Measurements from ENCODE around the gene PRM1. TPM values are rescaled to one million over a fixed set of nuclear protein-coding genes. Genes with fewer than 3 reads are reported as not detected.

The PRM1 gene
- total and polyA plus RNA-seq, 11 donors, result not detected

DNA sequence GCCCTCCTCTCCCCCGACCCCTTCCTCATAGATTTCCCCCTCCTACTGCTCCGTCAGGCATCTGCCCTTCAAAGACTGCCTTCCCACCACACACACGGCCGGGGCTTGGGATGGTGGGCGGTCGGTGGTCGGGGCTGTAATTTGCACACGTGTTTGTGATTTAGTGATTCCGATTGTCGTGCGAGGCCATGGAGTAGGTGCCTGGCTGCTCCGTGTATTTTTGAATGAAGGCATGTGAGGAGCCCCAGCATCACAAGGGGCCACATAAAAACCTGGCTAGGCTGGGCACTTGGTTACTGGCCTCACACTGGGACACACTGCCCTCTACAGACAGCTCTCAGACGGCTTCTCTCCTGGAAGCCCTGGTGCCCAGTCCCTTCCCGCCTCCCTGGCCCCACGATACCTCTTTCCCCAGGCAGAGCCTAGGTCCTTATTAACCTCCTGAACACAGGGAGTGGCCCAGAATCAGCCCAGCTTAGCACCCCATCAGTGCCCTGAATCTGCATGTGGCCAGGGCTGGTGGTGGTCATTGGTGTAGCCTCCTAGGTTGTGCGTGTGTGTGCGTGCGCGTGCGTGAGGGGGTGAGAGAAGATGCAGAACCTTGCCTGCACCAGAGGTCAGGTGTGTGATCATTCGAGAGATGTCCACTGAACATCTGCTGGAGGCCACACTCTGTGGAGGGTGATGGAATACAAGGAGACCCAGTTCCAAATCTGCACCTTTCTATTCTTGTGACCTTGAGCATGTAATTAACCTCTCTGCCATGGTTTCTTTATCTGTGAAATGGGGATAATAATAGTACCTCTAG is 23.8 kb downstream of the PRM1 start:
- WGBS, 4 donors, result 25 to 34% (median 26%) methylated on average over 15 to 21 of the region's 21 CpGs
- peaks cover 0 to 58% (median 36%) of the 10 kb centered on the region in 12 donors for H3K4me1 ChIP-seq
- DNase-seq, result peak; percentile 77 to 83 (median 81)
- TF ChIP-seq CTCF (IDR thresholded peaks at IDR 0.05), result peak; percentile 58 to 83 (median 72)
- no peak for TF ChIP-seq POLR2A (IDR thresholded peaks at IDR 0.05)
- ATAC-seq, result peak; percentile 56 to 80 (median 68)
- H3K9me3 ChIP-seq, result no peaks in the 10 kb centered on the region
- intact Hi-C loops (cut with DNase I), result loop anchor here (1.0 to 10.0 kb wide), 18 partner anchors 33 to 513 kb away; partner anchors contain the start of gene NUBP1 (in 1 of the 10)
- peak overlapping the region; percentile 63 to 94 (median 82) for H3K4me3 ChIP-seq
- peaks cover 0 to 26% (median 0%) of the 10 kb centered on the region in 9 donors for H3K36me3 ChIP-seq
- H3K27me3 ChIP-seq, result no peaks in the 10 kb centered on the region
- peak overlapping the region; percentile 90 to 100 (median 98) for H3K27ac ChIP-seq

DNA sequence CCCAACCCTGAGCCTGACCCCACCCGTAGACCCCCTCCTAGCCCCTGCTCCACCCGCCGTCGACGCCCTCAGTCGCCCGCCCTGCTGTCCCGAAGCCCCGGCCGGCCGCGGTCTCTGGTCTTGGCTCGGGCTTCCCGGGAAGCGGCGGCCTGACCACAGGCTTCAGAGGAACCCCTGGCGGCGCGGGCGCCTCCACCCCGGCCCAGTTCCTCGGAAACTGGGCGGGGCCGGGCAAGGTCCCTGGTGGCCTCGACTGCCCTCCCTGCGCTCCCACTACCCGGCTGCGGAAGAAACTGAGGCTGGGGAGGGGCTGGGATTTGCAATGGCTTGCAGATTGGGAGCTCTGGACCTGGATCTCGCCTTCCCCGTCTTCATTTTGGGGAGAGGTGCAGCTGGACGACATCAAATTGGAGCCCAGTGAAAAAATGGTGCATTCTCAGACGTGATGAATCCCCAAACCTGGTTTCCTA is 24.4 kb downstream of the PRM1 start:
- peak; percentile 29 to 64 (median 46) for ATAC-seq
- WGBS, 4 donors, result 0 to 1% (median 1%) methylated on average over 12 to 32 of the region's 32 CpGs
- H3K4me1 ChIP-seq, result peaks cover 0 to 59% (median 36%) of the 10 kb centered on the region in 12 donors
- intact Hi-C loops (cut with DNase I), result loop anchor here (1.0 to 10.0 kb wide), 19 partner anchors 32 to 512 kb away; partner anchors contain the start of gene NUBP1 (in 1 of the 10)
- H3K9me3 ChIP-seq, result no peaks in the 10 kb centered on the region
- peaks cover 0 to 27% (median 0%) of the 10 kb centered on the region in 9 donors for H3K36me3 ChIP-seq
- peak overlapping the region; percentile 90 to 100 (median 98) for H3K27ac ChIP-seq
- H3K4me3 ChIP-seq, result peak overlapping the region; percentile 63 to 94 (median 82)
- peak; percentile 73 to 87 (median 78) for DNase-seq
- no peaks in the 10 kb centered on the region for H3K27me3 ChIP-seq
- TF ChIP-seq POLR2A (IDR thresholded peaks at IDR 0.05), result no peak
- TF ChIP-seq CTCF (IDR thresholded peaks at IDR 0.05), result no peak

DNA sequence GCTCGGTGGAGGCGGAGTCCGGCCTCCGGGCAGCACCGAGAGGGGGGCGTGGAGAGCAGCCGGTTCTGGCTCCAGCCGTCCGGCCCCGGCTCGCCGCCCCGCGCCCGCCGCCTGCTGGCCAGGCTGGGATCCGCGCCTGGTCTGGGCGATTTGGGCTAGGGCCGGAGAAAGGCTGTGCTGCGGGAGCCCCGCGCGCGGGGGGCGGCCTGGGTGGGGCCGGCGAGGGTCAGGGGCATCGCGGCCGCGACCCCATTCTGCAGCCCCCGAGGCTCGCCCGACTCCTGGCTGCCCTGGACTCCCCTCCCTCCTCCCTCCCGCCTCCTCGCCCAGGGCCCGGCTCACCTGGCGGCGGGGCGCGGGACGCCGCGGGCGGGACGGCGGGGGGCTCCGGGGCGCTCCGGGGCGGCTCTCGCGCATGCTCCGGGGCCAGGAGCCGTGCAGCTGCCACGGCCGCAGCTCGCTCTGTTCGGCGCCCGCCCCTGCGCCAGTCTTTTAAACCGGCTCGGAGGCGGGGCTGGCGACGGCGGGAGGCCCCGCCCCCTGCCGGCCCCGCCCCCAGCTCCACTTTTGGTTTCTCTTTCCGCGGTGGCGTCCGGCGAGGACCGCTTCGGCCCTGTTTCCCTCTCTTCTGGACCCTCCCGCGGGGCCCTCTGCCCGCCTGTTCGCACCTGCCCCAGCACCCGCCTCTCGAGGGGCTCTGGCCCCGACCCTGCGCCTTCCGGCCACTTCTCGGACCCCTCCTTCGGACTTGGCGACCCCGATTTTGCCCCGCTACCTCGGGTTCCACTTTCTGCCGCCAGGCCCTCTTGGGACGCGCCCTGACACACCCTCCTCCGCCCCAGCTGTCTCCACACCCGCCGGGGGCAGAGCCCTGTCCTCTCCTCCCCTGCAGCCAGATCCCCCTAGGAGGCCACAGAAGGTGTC is 25.1 kb downstream of the PRM1 start, which contains the start of gene SOCS1:
TSS of gene SOCS1 (minus strand) at position 468 of the 924 bp plus-strand sequence. CDS start 726 bp downstream, outside the sequence.
- Histone ChIP-seq H3K36me3 (peaks cover 0 to 27% (median 0%) of the 10 kb centered on the region in 9 donors), H3K27ac (peak within 1 kb of the TSS; percentile 90 to 100 (median 98)), H3K27me3 (no peaks in the 10 kb centered on the region), H3K4me3 (peak within 1 kb of the TSS; percentile 63 to 94 (median 82)), H3K4me1 (peaks cover 0 to 59% (median 36%) of the 10 kb centered on the region in 12 donors), H3K9me3 (no peaks in the 10 kb centered on the region)
- TF ChIP-seq POLR2A (IDR thresholded peaks at IDR 0.05) (peak; percentile 92 to 97), CTCF (IDR thresholded peaks at IDR 0.05) (peak; percentile 68 to 97 (median 91))
- peak; percentile 48 to 83 (median 82) for ATAC-seq
- peak; percentile 86 to 93 (median 89) for DNase-seq
- intact Hi-C loops (cut with DNase I), result loop anchor here (1.0 to 10.0 kb wide), 20 partner anchors 31 to 511 kb away; partner anchors contain the start of gene NUBP1 (in 1 of the 10)
- 0 to 1% (median 1%) methylated on average over 28 to 100 of the region's 100 CpGs for WGBS, 4 donors
